Measurements from ENCODE around the gene NUB1. TPM values are rescaled to one million over a fixed set of nuclear protein-coding genes. Genes with fewer than 3 reads are reported as not detected.

The NUB1 gene
- total RNA-seq, 1 donor from 2014 or later, result 61.7 TPM

DNA sequence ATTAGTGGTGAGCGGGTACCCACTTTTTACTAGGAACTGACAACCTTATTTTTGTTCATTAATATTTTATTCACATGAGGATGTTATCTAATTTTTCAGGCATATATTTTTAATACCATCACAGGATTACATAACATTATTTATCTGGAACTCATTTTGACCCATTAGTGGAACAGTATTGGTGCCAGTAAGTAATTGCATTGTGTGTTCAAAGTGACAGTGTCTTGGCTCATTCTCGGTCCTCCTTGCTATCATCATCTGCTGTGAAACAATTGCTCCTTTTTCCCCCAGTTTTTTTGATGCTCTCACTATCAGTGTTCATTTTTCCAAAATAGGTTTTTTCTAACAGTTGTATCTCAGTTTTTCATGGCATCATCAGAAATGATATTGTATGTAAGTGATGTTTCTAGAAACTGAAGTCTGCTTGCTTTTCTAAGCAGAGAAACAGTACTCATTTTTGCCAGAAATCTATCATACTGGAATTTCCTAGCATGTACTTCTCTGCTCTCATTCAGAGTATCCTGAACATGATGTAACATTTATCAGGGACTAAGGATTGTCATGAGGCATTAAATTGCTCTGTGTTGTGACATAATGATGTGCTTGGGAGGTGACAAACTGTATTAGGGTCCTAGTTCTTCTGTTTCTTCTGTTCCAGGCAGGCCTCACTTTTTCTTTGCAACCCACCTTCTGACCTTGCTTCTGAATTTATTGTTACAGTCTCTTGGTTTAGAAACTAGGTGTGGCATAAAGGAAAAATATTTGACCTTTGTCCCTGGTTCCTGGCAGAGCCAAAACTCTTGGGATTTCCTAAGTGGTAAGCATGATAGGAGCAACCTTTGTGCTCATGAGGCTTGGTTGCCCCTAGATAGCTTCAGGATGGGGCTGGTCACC is 4.2 kb downstream of the NUB1 start:
- Mint-ChIP-seq H3K27me3 (ENCODE audit: insufficient read depth, low read depth) (peaks cover 2% of the 10 kb centered on the region), H3K4me3 (no peak overlapping the region), H3K9me3 (no peaks in the 10 kb centered on the region), H3K36me3 (peaks cover 3% of the 10 kb centered on the region), H3K27ac (no peak overlapping the region), H3K4me1 (peaks cover 14% of the 10 kb centered on the region)
- Histone ChIP-seq H3K27me3 (no peaks in the 10 kb centered on the region), H3K79me2 (ENCODE audit: low read depth) (peaks cover 29% of the 10 kb centered on the region), H3K4me1 (peaks cover 8% of the 10 kb centered on the region), H3K4me3 (no peak overlapping the region), H4K20me1 (ENCODE audit: low read depth) (peaks cover 8% of the 10 kb centered on the region), H3K36me3 (no peaks in the 10 kb centered on the region), H3K9ac (no peak overlapping the region), H3K27ac (no peak overlapping the region), H3F3A (ENCODE audit: low read depth) (peaks cover 27% of the 10 kb centered on the region), H3K9me3 (ENCODE audit: low read depth) (no peaks in the 10 kb centered on the region), H3K4me2 (no peak overlapping the region), H2AFZ (replicated peaks) (no peak overlapping the region)
- DNase-seq (ENCODE audit: low spot score), result no peak
- TF ChIP-seq, protein P1, sequence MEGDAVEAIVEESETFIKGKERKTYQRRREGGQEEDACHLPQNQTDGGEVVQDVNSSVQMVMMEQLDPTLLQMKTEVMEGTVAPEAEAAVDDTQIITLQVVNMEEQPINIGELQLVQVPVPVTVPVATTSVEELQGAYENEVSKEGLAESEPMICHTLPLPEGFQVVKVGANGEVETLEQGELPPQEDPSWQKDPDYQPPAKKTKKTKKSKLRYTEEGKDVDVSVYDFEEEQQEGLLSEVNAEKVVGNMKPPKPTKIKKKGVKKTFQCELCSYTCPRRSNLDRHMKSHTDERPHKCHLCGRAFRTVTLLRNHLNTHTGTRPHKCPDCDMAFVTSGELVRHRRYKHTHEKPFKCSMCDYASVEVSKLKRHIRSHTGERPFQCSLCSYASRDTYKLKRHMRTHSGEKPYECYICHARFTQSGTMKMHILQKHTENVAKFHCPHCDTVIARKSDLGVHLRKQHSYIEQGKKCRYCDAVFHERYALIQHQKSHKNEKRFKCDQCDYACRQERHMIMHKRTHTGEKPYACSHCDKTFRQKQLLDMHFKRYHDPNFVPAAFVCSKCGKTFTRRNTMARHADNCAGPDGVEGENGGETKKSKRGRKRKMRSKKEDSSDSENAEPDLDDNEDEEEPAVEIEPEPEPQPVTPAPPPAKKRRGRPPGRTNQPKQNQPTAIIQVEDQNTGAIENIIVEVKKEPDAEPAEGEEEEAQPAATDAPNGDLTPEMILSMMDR (IDR thresholded peaks at IDR 0.05), result no peak
- TF ChIP-seq EZH2phosphoT487 (IDR thresholded peaks at IDR 0.05) (no peak), EZH2 (IDR thresholded peaks at IDR 0.05) (no peak)

DNA sequence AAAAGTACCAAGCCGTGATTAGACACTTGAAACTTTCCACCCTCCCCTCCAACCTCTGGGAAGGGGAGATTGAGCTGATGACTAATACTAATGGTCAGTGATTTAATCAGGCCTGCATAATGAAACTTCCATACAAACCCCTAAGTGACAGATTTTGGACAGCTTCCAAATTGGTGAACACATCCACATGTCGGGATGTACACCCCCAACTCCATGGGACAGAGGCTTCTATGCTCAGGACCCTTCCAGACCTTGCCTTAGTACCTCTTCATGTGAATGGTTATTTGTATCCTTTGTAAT is 4.8 kb downstream of the NUB1 start:
- H3K4me1 Mint-ChIP-seq, result peaks cover 14% of the 10 kb centered on the region
- no peak overlapping the region for H2AFZ ChIP-seq (replicated peaks)
- H3K9me3 ChIP-seq (ENCODE audit: low read depth), result no peaks in the 10 kb centered on the region
- H3K9me3 Mint-ChIP-seq, result no peaks in the 10 kb centered on the region
- no peak for DNase-seq (ENCODE audit: low spot score)
- H3K27me3 Mint-ChIP-seq (ENCODE audit: insufficient read depth, low read depth), result peaks cover 2% of the 10 kb centered on the region
- H3K4me1 ChIP-seq, result peaks cover 8% of the 10 kb centered on the region
- peaks cover 11% of the 10 kb centered on the region for H4K20me1 ChIP-seq (ENCODE audit: low read depth)
- no peak overlapping the region for H3K4me2 ChIP-seq
- no peak overlapping the region for H3K9ac ChIP-seq
- peaks cover 29% of the 10 kb centered on the region for H3K79me2 ChIP-seq (ENCODE audit: low read depth)
- no peaks in the 10 kb centered on the region for H3K27me3 ChIP-seq
- H3F3A ChIP-seq (ENCODE audit: low read depth), result peaks cover 22% of the 10 kb centered on the region
- peaks cover 4% of the 10 kb centered on the region for H3K36me3 Mint-ChIP-seq
- no peak overlapping the region for H3K27ac Mint-ChIP-seq
- no peak overlapping the region for H3K4me3 Mint-ChIP-seq
- TF ChIP-seq, protein P1 (IDR thresholded peaks at IDR 0.05), result no peak
- TF ChIP-seq EZH2phosphoT487 (IDR thresholded peaks at IDR 0.05), result no peak
- TF ChIP-seq EZH2 (IDR thresholded peaks at IDR 0.05), result no peak
- no peaks in the 10 kb centered on the region for H3K36me3 ChIP-seq
- no peak overlapping the region for H3K4me3 ChIP-seq
- no peak overlapping the region for H3K27ac ChIP-seq

- Mint-ChIP-seq H3K4me3 (no peak overlapping the region), H3K36me3 (peaks cover 4% of the 10 kb centered on the region), H3K4me1 (peaks cover 11% of the 10 kb centered on the region), H3K27ac (no peak overlapping the region), H3K27me3 (ENCODE audit: insufficient read depth, low read depth) (peaks cover 2% of the 10 kb centered on the region), H3K9me3 (no peaks in the 10 kb centered on the region)
- H3K79me2 ChIP-seq (ENCODE audit: low read depth), result peaks cover 24% of the 10 kb centered on the region
- H3K4me2 ChIP-seq, result no peak overlapping the region
- H2AFZ ChIP-seq (replicated peaks), result no peak overlapping the region
- DNase-seq (ENCODE audit: low spot score), result no peak
- no peaks in the 10 kb centered on the region for H3K27me3 ChIP-seq
- peaks cover 22% of the 10 kb centered on the region for H3F3A ChIP-seq (ENCODE audit: low read depth)
- H4K20me1 ChIP-seq (ENCODE audit: low read depth), result peaks cover 11% of the 10 kb centered on the region
- TF ChIP-seq EZH2phosphoT487 (IDR thresholded peaks at IDR 0.05) (no peak), EZH2 (IDR thresholded peaks at IDR 0.05) (no peak)
- TF ChIP-seq, protein P1 (IDR thresholded peaks at IDR 0.05), result no peak
- no peak overlapping the region for H3K27ac ChIP-seq
- no peak overlapping the region for H3K4me3 ChIP-seq
- no peak overlapping the region for H3K9ac ChIP-seq
- H3K9me3 ChIP-seq (ENCODE audit: low read depth), result no peaks in the 10 kb centered on the region
- H3K36me3 ChIP-seq, result no peaks in the 10 kb centered on the region
- peaks cover 8% of the 10 kb centered on the region for H3K4me1 ChIP-seq
Measured at GRCh38 chr7:151347200-151347599, 5.6 kb downstream of the NUB1 start.
